H1 (cell line): ENCODE data around the gene LTA4H. TPM values are rescaled to one million over a fixed set of nuclear protein-coding genes. Genes with fewer than 3 reads are reported as not detected.

Source experiments
- CTCF ChIA-PET: fragments of 300-600 bp; sonication (Branson Sonifier 250); formaldehyde crosslinking; loops from one replicate; lab custom pipeline; 2021; ENCODE audit not compliant: partially characterized antibody; lab: Charles Lee
- POLR2A ChIA-PET: fragments of 300-600 bp; sonication (Branson Sonifier 250); formaldehyde crosslinking; loops from one replicate; lab custom pipeline; 2021; ENCODE audit warnings: inconsistent platforms; ENCODE audit not compliant: partially characterized antibody; lab: Charles Lee
- DNase-seq, 2 experiments: peaks; one replicate each; pipeline versions ENCODE4 v3.0.0 to v3.0.0-alpha.2; 2010 to 2022; ENCODE audit warnings: low spot score in 2 of 2, low read depth in 1 of 2, mixed read lengths in 1 of 2
- FAIRE-seq: peaks from 2 replicates; lab custom pipeline; 2011; peaks lifted over from hg19 to GRCh38; lab: Jason Lieb, UNC
- H2AFZ ChIP-seq: 2 replicates; pipeline ENCODE4 v1.8.1; 2012; ENCODE audit warnings: low read length, inconsistent platforms
- H2AK5ac ChIP-seq: 2 replicates; pipeline ENCODE4 v1.6.1; 2013; ENCODE audit warnings: low read depth, low read length
- H2BK120ac ChIP-seq: replicated peaks from 2 replicates; pipeline ENCODE3; 2013; ENCODE audit warnings: low read depth, low read length, inconsistent platforms
- H2BK12ac ChIP-seq: 2 replicates; pipeline ENCODE4 v1.6.1; 2013; ENCODE audit warnings: low read depth, low read length
- H2BK15ac ChIP-seq: 2 replicates; pipeline ENCODE4 v1.6.1; 2013; ENCODE audit warnings: low read length
- H2BK20ac ChIP-seq: 2 replicates; pipeline ENCODE4 v1.6.1; 2013; ENCODE audit warnings: low read length
- H2BK5ac ChIP-seq: 2 replicates; pipeline ENCODE4 v1.6.1; 2013; ENCODE audit warnings: low read depth, low read length
- H3K14ac ChIP-seq: 2 replicates; pipeline ENCODE4 v1.6.1; 2013; ENCODE audit warnings: inconsistent platforms; ENCODE audit not compliant: insufficient read length
- H3K18ac ChIP-seq: 2 replicates; pipeline ENCODE4 v1.6.1; 2013; ENCODE audit warnings: low read length; ENCODE audit errors: extremely low read depth
- H3K23ac ChIP-seq: 2 replicates; pipeline ENCODE4 v1.6.1; 2013; ENCODE audit warnings: inconsistent platforms; ENCODE audit not compliant: insufficient read length
- H3K23me2 ChIP-seq: 2 replicates; pipeline ENCODE4 v1.6.1; 2013; ENCODE audit warnings: low read depth, low read length
- H3K27ac ChIP-seq: 2 replicates; pipeline ENCODE4 v1.6.1; 2011; ENCODE audit warnings: low read depth, low read length, inconsistent platforms
- H3K27me3 ChIP-seq, 4 experiments: replicated peaks in 1 of 4; 1 replicate in 1 of 4; 2 replicates in 3 of 4; pipeline versions ENCODE4 v1.6.1 to v1.8.1; 2011 to 2013; ENCODE audit warnings: low read length in 3 of 4, mild to moderate bottlenecking in 3 of 4, inconsistent platforms in 2 of 4, mixed read lengths in 2 of 4, moderate library complexity in 1 of 4; ENCODE audit not compliant: control insufficient read depth in 3 of 4, insufficient read depth in 3 of 4; ENCODE audit errors: extremely low read depth in 1 of 4
- H3K36me3 ChIP-seq, 4 experiments: 2 replicates each; pipeline versions ENCODE4 v1.6.1 to v1.8.1; 2011 to 2013; ENCODE audit warnings: mild to moderate bottlenecking in 4 of 4, low read length in 3 of 4, moderate library complexity in 2 of 4, control low read depth in 1 of 4, inconsistent platforms in 1 of 4; ENCODE audit not compliant: insufficient read depth in 4 of 4, control insufficient read depth in 2 of 4
- H3K4ac ChIP-seq: replicated peaks from 2 replicates; pipeline ENCODE3; 2013; ENCODE audit warnings: low read length, low read depth, mixed read lengths, inconsistent platforms; ENCODE audit not compliant: insufficient read length
- H3K4me1 ChIP-seq, 4 experiments: replicated peaks in 1 of 4; 1 replicate in 1 of 4; 2 replicates in 3 of 4; pipeline versions ENCODE4 v1.6.1 to v1.8.1; 2011 to 2013; ENCODE audit warnings: low read length in 3 of 4, inconsistent platforms in 2 of 4, mixed read lengths in 1 of 4; ENCODE audit not compliant: insufficient read depth in 4 of 4, control insufficient read depth in 3 of 4
- H3K4me2 ChIP-seq, 2 experiments: 2 replicates each; pipeline versions ENCODE4 v1.6.1 to v1.8.1; 2011 to 2013; ENCODE audit warnings: low read depth in 2 of 2, low read length in 2 of 2, control low read depth in 1 of 2, inconsistent platforms in 1 of 2, mild to moderate bottlenecking in 1 of 2; ENCODE audit not compliant: insufficient read depth in 1 of 2
- H3K4me3 ChIP-seq, 4 experiments: fragments of 200-600, 300-600 bp in 1 of 4; sonication (generic), shearing (Covaris generic), sonication (Bioruptor Twin) in 1 of 4; 2 replicates each; pipeline versions ENCODE4 v1.5.1 to v1.8.1; 2011 to 2016; ENCODE audit warnings: low read length in 4 of 4, low read depth in 3 of 4, control low read depth in 2 of 4, inconsistent platforms in 2 of 4, mild to moderate bottlenecking in 2 of 4, mixed read lengths in 1 of 4, moderate library complexity in 1 of 4; ENCODE audit not compliant: insufficient read depth in 2 of 4; ENCODE audit errors: extremely low read depth in 1 of 4
- H3K56ac ChIP-seq: replicated peaks from 2 replicates; pipeline ENCODE3; 2013; ENCODE audit warnings: low read depth, mild to moderate bottlenecking, mixed read lengths, low read length, inconsistent platforms; ENCODE audit not compliant: insufficient read length
- H3K79me1 ChIP-seq: 2 replicates; pipeline ENCODE4 v1.6.1; 2013; ENCODE audit warnings: low read depth, low read length, control low read depth
- H3K79me2 ChIP-seq, 2 experiments: 2 replicates each; pipeline versions ENCODE4 v1.6.1 to v1.8.1; 2012 to 2013; ENCODE audit warnings: low read length in 2 of 2, mild to moderate bottlenecking in 2 of 2, inconsistent platforms in 1 of 2; ENCODE audit not compliant: insufficient read depth in 2 of 2, control insufficient read depth in 1 of 2
- H3K9ac ChIP-seq, 4 experiments: replicated peaks in 1 of 4; 1 replicate in 1 of 4; 2 replicates in 3 of 4; pipeline versions ENCODE4 v1.6.1 to v1.8.1; 2011 to 2013; ENCODE audit warnings: low read depth in 3 of 4, low read length in 3 of 4, control low read depth in 2 of 4, mild to moderate bottlenecking in 2 of 4, moderate library complexity in 2 of 4, inconsistent platforms in 1 of 4; ENCODE audit errors: extremely low read depth in 1 of 4
- H3K9me3 ChIP-seq, 2 experiments: 2 replicates each; pipeline versions ENCODE4 v1.6.1 to v1.8.1; 2012 to 2013; ENCODE audit warnings: mild to moderate bottlenecking in 2 of 2, moderate library complexity in 2 of 2, control low read depth in 1 of 2, inconsistent platforms in 1 of 2, low read depth in 1 of 2, low read length in 1 of 2, mixed read lengths in 1 of 2; ENCODE audit not compliant: insufficient read depth in 2 of 2
- H4K20me1 ChIP-seq, 2 experiments: replicated peaks in 1 of 2; 2 replicates each; pipeline versions ENCODE3 to v1.8.1; 2011 to 2013; ENCODE audit warnings: inconsistent platforms in 2 of 2, low read length in 2 of 2, mild to moderate bottlenecking in 1 of 2; ENCODE audit not compliant: insufficient read depth in 2 of 2, control insufficient read depth in 1 of 2
- H4K5ac ChIP-seq: 2 replicates; pipeline ENCODE4 v1.6.1; 2013; ENCODE audit warnings: low read length, low read depth, mixed read lengths, inconsistent platforms; ENCODE audit not compliant: insufficient read length
- H4K8ac ChIP-seq: 2 replicates; pipeline ENCODE4 v1.8.0; 2013; ENCODE audit warnings: mild to moderate bottlenecking, moderate library complexity, low read length, inconsistent platforms; ENCODE audit not compliant: insufficient read depth; ENCODE audit errors: extremely low read depth
- H4K91ac ChIP-seq: replicated peaks from 2 replicates; pipeline ENCODE3; 2013; ENCODE audit warnings: low read length, mixed read lengths, inconsistent platforms; ENCODE audit not compliant: insufficient read length
- ATF2 ChIP-seq: IDR thresholded peaks from 2 replicates; pipeline ENCODE4 v1.6.1; 2012; ENCODE audit warnings: low read length, inconsistent platforms
- CTBP2 ChIP-seq: IDR thresholded peaks from 2 replicates; pipeline ENCODE4 v1.7.0; 2011; ENCODE audit warnings: borderline replicate concordance, mild to moderate bottlenecking, moderate library complexity, mixed read lengths, low read length; ENCODE audit not compliant: insufficient read depth, insufficient read length
- MAFK ChIP-seq: IDR thresholded peaks from 2 replicates; pipeline ENCODE4 v1.6.1; 2012; ENCODE audit warnings: low read depth, mild to moderate bottlenecking, improper control_type of control experiment, low read length
- RAD21 ChIP-seq, 2 experiments: IDR thresholded peaks in 1 of 2; conservative IDR thresholded peaks in 1 of 2; 2 replicates each; pipeline ENCODE4 v1.6.1; 2011; ENCODE audit warnings: low read depth in 2 of 2, low read length in 2 of 2, improper control_type of control experiment in 1 of 2, inconsistent platforms in 1 of 2, mild to moderate bottlenecking in 1 of 2, moderate library complexity in 1 of 2
- SUZ12 ChIP-seq: fragments of 200-600 bp; sonication (generic); IDR thresholded peaks from 2 replicates; pipeline ENCODE4 v1.6.1; 2012; ENCODE audit warnings: mild to moderate bottlenecking, inconsistent platforms, low read length, moderate library complexity, mixed read lengths
- WGBS, 2 experiments: shearing (Covaris generic) in 1 of 2; methylation state at CpG; one replicate each; pipeline versions ENCODE4 v1.1.6 to v1.1.7; 2013 to 2015; ENCODE audit warnings: low lambda C conversion rate in 2 of 2, mixed read lengths in 2 of 2, inconsistent platforms in 1 of 2, low coverage in 1 of 2, missing lambda C conversion rate in 1 of 2; ENCODE audit not compliant: insufficient replicate concordance in 2 of 2, insufficient coverage in 1 of 2, insufficient read length in 1 of 2; ENCODE audit errors: extremely low coverage in 1 of 2, missing lambda C conversion rate in 1 of 2; 5-methylcytosine and 5-hydroxymethylcytosine counted together
- polyA plus RNA-seq, 7 experiments: library from polyadenylated mRNA; depleted of rRNA in 3 of 7; stranded (reverse) in 5 of 7; unstranded in 2 of 7; fragments of >200 nt in 5 of 7; fragments of 200-250 nt in 2 of 7; gene quantifications; 1 replicate in 5 of 7; 2 replicates in 1 of 7; 4 replicates in 1 of 7; pipeline versions ENCODE4 v1.2.1 to v1.2.3, GENCODE V29; 2011 to 2013; ENCODE audit warnings: missing spikeins in 2 of 7, mixed read lengths in 2 of 7
- total RNA-seq: library from RNA; stranded (reverse); fragmentation: NEBNext Ultra II Directional; extraction: Animal tissue kit (Norgen Biotek cat#: 25700); gene quantifications from 2 replicates; pipeline ENCODE4 v1.2.1, GENCODE V29; 2021
- TF ChIP-seq, protein P1 (sequence below), 3 experiments: IDR thresholded peaks; 1 replicate in 2 of 3; 2 replicates in 1 of 3; pipeline versions ENCODE4 v1.5.1 to v1.6.1; 2011; ENCODE audit warnings: low read length in 3 of 3, mild to moderate bottlenecking in 3 of 3, inconsistent platforms in 2 of 3, low read depth in 1 of 3, moderate library complexity in 1 of 3; ENCODE audit not compliant: insufficient read depth in 1 of 3; ENCODE audit errors: control extremely low read depth in 1 of 3

The LTA4H gene
- total and polyA plus RNA-seq, 2 of the 8 experiments (the other 6 are each of a cell fraction or from before 2014, with no cell fraction given): 106 to 167 TPM

GRCh38 chr12:96070670-96071279, 35.4 kb upstream of the LTA4H start:
- peak overlapping the region; percentile 60 for H2AFZ ChIP-seq
- peak overlapping the region; percentile 82 for H2BK120ac ChIP-seq
- no peaks in the 10 kb centered on the region for H3K9me3 ChIP-seq
- WGBS, 2 experiments: 53% methylated on average over 7 of the region's 7 CpGs; no CpG with 5 or more reads in 1 of the 2 experiments
- H3K79me1 ChIP-seq: no peaks in the 10 kb centered on the region
- TF ChIP-seq RAD21 (IDR thresholded peaks at IDR 0.05 in 1 of 2, conservative IDR thresholded peaks at IDR 0.05 in 1 of 2; ENCODE audit: low read depth in 2 of 2, low read length in 2 of 2): peak; percentile 39 to 44
- no peak for TF ChIP-seq SUZ12
- TF ChIP-seq, protein P1, sequence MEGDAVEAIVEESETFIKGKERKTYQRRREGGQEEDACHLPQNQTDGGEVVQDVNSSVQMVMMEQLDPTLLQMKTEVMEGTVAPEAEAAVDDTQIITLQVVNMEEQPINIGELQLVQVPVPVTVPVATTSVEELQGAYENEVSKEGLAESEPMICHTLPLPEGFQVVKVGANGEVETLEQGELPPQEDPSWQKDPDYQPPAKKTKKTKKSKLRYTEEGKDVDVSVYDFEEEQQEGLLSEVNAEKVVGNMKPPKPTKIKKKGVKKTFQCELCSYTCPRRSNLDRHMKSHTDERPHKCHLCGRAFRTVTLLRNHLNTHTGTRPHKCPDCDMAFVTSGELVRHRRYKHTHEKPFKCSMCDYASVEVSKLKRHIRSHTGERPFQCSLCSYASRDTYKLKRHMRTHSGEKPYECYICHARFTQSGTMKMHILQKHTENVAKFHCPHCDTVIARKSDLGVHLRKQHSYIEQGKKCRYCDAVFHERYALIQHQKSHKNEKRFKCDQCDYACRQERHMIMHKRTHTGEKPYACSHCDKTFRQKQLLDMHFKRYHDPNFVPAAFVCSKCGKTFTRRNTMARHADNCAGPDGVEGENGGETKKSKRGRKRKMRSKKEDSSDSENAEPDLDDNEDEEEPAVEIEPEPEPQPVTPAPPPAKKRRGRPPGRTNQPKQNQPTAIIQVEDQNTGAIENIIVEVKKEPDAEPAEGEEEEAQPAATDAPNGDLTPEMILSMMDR (IDR thresholded peaks at IDR 0.05; ENCODE audit: control extremely low read depth in 1 of 3, insufficient read depth in 1 of 3, low read depth in 1 of 3, low read length in 3 of 3): peak in 2 of 3 experiments; percentile 34 to 60; a peak in 3 of 4 replicates
- TF ChIP-seq ATF2: no peak
- no peak for TF ChIP-seq MAFK
- TF ChIP-seq CTBP2: no peak
- FAIRE-seq: peak; percentile 69
- no peak overlapping the region for H4K91ac ChIP-seq
- POLR2A ChIA-PET: no interaction called here
- H3K79me2 ChIP-seq: no peaks in the 10 kb centered on the region
- no peaks in the 10 kb centered on the region for H3K36me3 ChIP-seq
- no peaks in the 10 kb centered on the region for H4K20me1 ChIP-seq
- no peak overlapping the region for H3K23ac ChIP-seq
- no peak overlapping the region for H3K14ac ChIP-seq
- peak overlapping the region; percentile 10 to 32; a peak in 3 of 4 replicates for H3K4me2 ChIP-seq
- no peak overlapping the region for H3K27ac ChIP-seq
- no peaks in the 10 kb centered on the region for H3K27me3 ChIP-seq
- H2AK5ac ChIP-seq: no peak overlapping the region
- CTCF ChIA-PET: interaction anchor here (1.7 to 3.3 kb wide), 4 partner anchors 20 to 145 kb away, joined by 6 to 13 read pairs (median 10); no protein-coding TSS in a partner anchor
- H3K4me3 ChIP-seq: no peak overlapping the region
- no peaks in the 10 kb centered on the region for H3K23me2 ChIP-seq
- no peak overlapping the region for H3K56ac ChIP-seq
- no peak overlapping the region for H4K5ac ChIP-seq
- H4K8ac ChIP-seq: no peak overlapping the region
- H2BK15ac ChIP-seq: no peak overlapping the region
- H2BK20ac ChIP-seq: peak overlapping the region; percentile 38; the same call in 1 of the 2 replicates
- no peak overlapping the region for H2BK5ac ChIP-seq
- no peak overlapping the region; a peak in 1 of 7 replicates for H3K9ac ChIP-seq
- H3K18ac ChIP-seq: peak overlapping the region; percentile 51
- peak overlapping the region; percentile 98 for H3K4ac ChIP-seq
- peak in 1 of 2 experiments; percentile 54 for DNase-seq
- peak overlapping the region; percentile 93; the same call in 1 of the 2 replicates for H2BK12ac ChIP-seq
- H3K4me1 ChIP-seq: peaks cover 0 to 8% (median 3%) of the 10 kb centered on the region in 4 experiments; a peak in 3 of 7 replicates
